Spinal cord (tissue), 10 donors: ENCODE results near the gene OSBP. TPM values are rescaled to one million over a fixed set of nuclear protein-coding genes. Genes with fewer than 3 reads are reported as not detected.

Experiments
- DNase-seq, 6 donors: peaks; one replicate each; pipeline versions ENCODE4 v3.0.0 to v3.0.0-alpha.2; 2013 to 2015; ENCODE audit warnings: low spot score in 6 of 6, low read depth in 4 of 6
- H3K27ac ChIP-seq: one replicate; pipeline ENCODE4 v1.5.1; 2013; ENCODE audit warnings: low read depth, low read length, control low read depth
- H3K27me3 ChIP-seq: one replicate; pipeline ENCODE4 v1.6.1; 2013; ENCODE audit warnings: low read length; ENCODE audit not compliant: control insufficient read depth, insufficient read depth
- H3K36me3 ChIP-seq: one replicate; pipeline ENCODE4 v1.6.1; 2013; ENCODE audit warnings: low read length; ENCODE audit not compliant: control insufficient read depth, insufficient read depth
- H3K4me1 ChIP-seq: one replicate; pipeline ENCODE4 v1.6.1; 2013; ENCODE audit warnings: low read length; ENCODE audit not compliant: control insufficient read depth, insufficient read depth
- H3K4me3 ChIP-seq: one replicate; pipeline ENCODE4 v1.5.1; 2013; ENCODE audit warnings: low read depth, low read length, control low read depth
- H3K9me3 ChIP-seq: one replicate; pipeline ENCODE4 v1.6.1; 2013; ENCODE audit warnings: low read length; ENCODE audit not compliant: control insufficient read depth, insufficient read depth
- WGBS: methylation state at CpG from one replicate; pipeline ENCODE4 v1.1.5; 2013; ENCODE audit warnings: missing lambda C conversion rate; ENCODE audit not compliant: insufficient coverage; 5-methylcytosine and 5-hydroxymethylcytosine counted together
- polyA plus RNA-seq, 2 donors: library from polyadenylated mRNA; unstranded; fragments of 120-200 nt; gene quantifications; one replicate each; pipeline ENCODE4 v1.2.1, GENCODE V29; 2013; ENCODE audit not compliant: insufficient read length in 2 of 2
- total RNA-seq, 2 donors: library from RNA; depleted of rRNA in 1 of 2; stranded (reverse); fragments of 120-200 nt in 1 of 2; fragments of >200 nt in 1 of 2; gene quantifications; one replicate each; pipeline versions ENCODE4 v1.2.3 to v1.2.4, GENCODE V29; 2013 to 2014
- donor health status: healthy.

Gene OSBP
- total and polyA plus RNA-seq, 4 donors: 28.6 to 42.6 (median 34.6) TPM

- peaks cover 24% of the 10 kb centered on the region for H3K4me1 ChIP-seq
- H3K36me3 ChIP-seq: no peaks in the 10 kb centered on the region
- H3K27me3 ChIP-seq: no peaks in the 10 kb centered on the region
- WGBS: 17% methylated on average over 8 of the region's 13 CpGs
- H3K4me3 ChIP-seq: peak overlapping the region; percentile 10
- H3K9me3 ChIP-seq: no peaks in the 10 kb centered on the region
- DNase-seq: peak in 1 of 6 donors; percentile 41
- no peak overlapping the region for H3K27ac ChIP-seq
Observed at GRCh38 chr11:59556917-59557348, 58.6 kb downstream of the OSBP start.

DNA sequence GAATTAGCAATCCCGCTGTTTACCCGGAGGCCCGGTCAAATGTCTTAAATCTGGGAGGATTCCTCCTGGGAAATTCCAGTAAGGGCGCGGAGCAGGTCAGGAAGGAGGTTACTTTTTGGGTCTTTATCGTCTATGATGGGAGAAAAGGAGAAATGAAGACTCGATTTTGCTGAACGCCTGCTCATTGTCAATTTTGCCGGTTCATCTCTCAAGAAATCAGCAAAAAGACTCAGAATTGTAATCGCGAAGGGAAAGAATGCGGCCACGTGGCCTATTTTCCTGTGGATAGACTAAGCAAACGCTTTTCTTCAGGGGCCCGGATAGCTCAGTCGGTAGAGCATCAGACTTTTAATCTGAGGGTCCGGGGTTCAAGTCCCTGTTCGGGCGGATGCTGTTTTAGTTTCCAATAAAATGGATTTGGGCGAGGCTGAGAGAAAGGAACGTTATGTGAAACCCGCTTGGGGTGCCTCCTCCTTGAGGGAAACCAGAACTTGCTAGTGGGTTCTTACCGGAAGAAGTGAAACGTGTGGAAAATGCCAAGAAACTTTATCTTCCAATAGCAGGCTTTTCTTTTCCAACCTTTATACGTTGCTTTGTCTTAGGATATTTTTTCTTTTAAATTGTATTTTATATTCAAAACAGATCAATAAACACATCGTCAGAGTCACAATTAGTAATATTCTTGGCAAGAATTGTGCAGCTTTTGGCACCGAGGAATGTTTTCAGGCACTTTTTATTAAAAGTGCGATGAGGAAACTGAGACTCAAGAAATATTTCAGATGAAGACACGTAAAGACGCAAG lies 59.3 kb downstream of the OSBP start:
- Histone ChIP-seq H3K4me1 (peaks cover 22% of the 10 kb centered on the region), H3K4me3 (peak overlapping the region; percentile 58), H3K9me3 (no peaks in the 10 kb centered on the region), H3K36me3 (no peaks in the 10 kb centered on the region), H3K27me3 (no peaks in the 10 kb centered on the region), H3K27ac (peak overlapping the region; percentile 81)
- peak in 2 of 6 donors; percentile 91 to 95 for DNase-seq
- 3% methylated on average over 24 of the region's 30 CpGs for WGBS

DNA sequence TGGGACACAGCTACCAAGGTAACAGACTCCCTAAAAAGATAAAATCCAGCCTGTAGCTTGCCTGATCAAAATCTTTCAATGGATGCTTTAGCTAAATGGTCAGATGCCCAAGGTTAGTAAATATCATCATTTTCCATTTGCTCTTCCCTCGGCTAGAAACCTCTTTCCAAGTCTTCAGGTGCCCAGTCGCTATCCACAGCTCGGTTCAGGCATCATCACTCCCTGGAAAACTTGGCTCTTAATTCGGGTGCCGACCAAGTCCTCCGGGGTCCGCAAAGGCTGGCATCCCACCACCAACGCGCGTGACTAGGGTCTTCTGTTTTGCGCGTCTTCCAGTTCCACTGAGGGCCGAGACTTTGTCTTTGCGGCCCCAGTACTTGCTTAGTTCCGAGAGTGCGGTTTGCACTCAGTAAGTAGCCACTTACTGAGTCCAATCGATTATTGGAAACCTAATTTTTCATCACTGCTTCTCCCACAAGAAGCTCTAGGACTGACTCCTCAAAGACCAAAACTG lies 59.9 kb downstream of the OSBP start:
- Histone ChIP-seq H3K4me1 (peaks cover 21% of the 10 kb centered on the region), H3K4me3 (peak overlapping the region; percentile 58), H3K9me3 (no peaks in the 10 kb centered on the region), H3K36me3 (no peaks in the 10 kb centered on the region), H3K27ac (peak overlapping the region; percentile 81), H3K27me3 (no peaks in the 10 kb centered on the region)
- 4% methylated on average over 17 of the region's 17 CpGs for WGBS
- no peak for DNase-seq

- H3K27me3 ChIP-seq: no peaks in the 10 kb centered on the region
- H3K36me3 ChIP-seq: no peaks in the 10 kb centered on the region
- H3K9me3 ChIP-seq: no peaks in the 10 kb centered on the region
- no peak for DNase-seq
- no peak overlapping the region for H3K4me3 ChIP-seq
- no peak overlapping the region for H3K27ac ChIP-seq
- 89% methylated on average over 12 of the region's 21 CpGs for WGBS
- H3K4me1 ChIP-seq: peaks cover 23% of the 10 kb centered on the region
Observed at GRCh38 chr11:59553323-59553722, 62.3 kb downstream of the OSBP start.

DNA sequence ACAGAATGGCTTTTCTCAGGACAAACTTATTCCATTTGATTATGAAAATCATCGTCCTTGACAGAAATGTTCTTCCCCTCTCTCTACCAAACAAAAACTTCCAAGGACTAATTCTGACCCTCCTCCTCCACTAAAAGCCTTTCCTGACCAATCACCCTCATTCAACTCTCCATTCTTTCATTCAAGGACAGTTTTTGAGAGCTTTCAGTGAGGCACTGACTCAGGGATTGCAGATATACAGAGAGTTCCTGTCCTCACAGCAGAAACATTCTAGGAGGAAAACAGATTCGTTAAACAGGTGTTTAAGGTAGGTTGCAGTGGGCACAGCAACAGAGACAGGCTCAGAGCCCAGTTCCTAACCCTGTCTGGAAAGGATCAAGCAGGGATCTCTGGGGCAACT lies 62.7 kb downstream of the OSBP start:
- no peak for DNase-seq
- no peaks in the 10 kb centered on the region for H3K9me3 ChIP-seq
- H3K27ac ChIP-seq: no peak overlapping the region
- H3K4me3 ChIP-seq: no peak overlapping the region
- WGBS: 74% methylated on average over 2 of the region's 2 CpGs
- H3K27me3 ChIP-seq: no peaks in the 10 kb centered on the region
- peaks cover 23% of the 10 kb centered on the region for H3K4me1 ChIP-seq
- no peaks in the 10 kb centered on the region for H3K36me3 ChIP-seq

DNA sequence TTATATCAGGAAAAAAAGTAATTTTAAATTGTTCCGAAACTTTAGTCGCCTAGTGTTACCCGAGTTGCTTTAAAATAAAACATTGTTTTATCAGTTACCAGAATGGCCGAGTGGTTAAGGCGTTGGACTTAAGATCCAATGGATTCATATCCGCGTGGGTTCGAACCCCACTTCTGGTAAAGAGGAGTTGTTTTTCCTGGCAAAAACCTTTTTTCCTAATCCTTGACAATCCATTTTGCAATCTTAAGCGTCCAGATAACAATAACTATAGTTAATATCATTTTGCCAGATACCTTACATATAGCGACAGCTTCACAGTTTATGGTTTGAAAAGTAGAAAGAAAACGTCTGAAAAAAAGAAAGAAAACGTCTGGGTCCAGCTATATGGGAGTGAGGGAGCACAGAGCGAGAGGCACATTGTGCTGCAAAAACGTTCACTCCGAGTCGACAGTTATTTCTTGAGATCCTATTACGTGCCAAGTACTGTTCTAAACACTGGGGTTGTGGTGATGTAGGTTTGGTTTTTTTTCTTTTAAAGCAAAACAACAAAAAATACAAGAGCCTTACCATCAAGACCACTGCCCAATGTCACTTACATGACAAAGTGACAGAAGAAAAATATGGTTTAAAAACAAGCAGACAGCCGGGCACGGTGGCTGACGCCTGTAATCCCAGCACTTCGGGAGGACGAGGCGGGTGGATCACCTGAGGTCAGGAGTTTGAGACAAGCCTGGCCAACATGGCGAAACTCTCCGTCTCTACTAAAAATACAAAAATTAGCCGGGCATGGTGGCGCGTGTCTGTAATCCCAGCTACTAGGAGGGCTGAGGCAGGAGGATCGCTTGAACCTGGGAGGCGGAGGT lies 63.7 kb downstream of the OSBP start:
- Histone ChIP-seq H3K36me3 (no peaks in the 10 kb centered on the region), H3K27ac (peak overlapping the region; percentile 93), H3K4me3 (peak overlapping the region; percentile 76), H3K9me3 (no peaks in the 10 kb centered on the region), H3K27me3 (no peaks in the 10 kb centered on the region), H3K4me1 (peaks cover 16% of the 10 kb centered on the region)
- DNase-seq: peak in 3 of 6 donors; percentile 74 to 91 (median 86)
- WGBS: 23% methylated on average over 5 of the region's 30 CpGs

DNA sequence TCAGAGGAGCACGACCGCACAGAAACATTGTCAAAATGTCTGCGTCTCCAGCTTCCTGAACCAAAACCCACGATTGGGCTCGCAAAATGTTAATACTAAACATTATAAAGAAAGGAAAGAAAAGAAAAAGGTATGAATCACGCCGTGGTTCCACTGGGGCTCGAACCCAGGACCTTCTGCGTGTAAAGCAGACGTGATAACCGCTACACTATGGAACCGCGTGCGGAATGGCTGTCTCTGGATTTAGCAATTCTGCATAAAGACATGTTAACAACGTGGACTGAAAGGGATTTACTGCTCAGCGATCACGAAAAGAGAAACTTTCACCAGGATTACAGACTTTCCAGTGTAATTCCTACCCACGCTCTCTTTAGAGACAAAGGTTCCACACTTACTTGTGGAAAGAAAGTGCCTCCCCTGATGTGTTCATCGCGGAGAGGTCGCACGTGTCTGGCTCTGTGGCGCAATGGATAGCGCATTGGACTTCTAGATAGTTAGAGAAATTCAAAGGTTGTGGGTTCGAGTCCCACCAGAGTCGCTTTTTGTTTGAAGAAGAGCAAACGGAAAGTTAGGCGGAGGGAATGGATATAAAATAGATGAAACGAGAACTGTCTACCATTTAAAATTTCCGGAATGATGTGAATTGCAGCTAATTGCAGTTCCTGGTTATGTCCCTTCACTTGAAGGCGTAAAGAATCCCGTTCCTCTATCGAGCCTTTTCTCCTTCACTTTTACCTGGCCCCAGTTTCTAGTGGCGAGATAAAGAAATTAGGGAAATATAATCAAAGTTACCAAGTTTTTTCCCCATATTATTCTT lies 64.5 kb downstream of the OSBP start:
- no peaks in the 10 kb centered on the region for H3K27me3 ChIP-seq
- DNase-seq: peak in 5 of 6 donors; percentile 76 to 97 (median 85)
- H3K9me3 ChIP-seq: no peaks in the 10 kb centered on the region
- peaks cover 16% of the 10 kb centered on the region for H3K4me1 ChIP-seq
- H3K27ac ChIP-seq: peak overlapping the region; percentile 93
- H3K4me3 ChIP-seq: peak overlapping the region; percentile 76
- H3K36me3 ChIP-seq: no peaks in the 10 kb centered on the region
- WGBS: 0% methylated on average over 25 of the region's 34 CpGs

GRCh38 chr11:59550368-59550841 lies 65.2 kb downstream of the OSBP start:
- H3K36me3 ChIP-seq: no peaks in the 10 kb centered on the region
- no peaks in the 10 kb centered on the region for H3K9me3 ChIP-seq
- H3K4me1 ChIP-seq: peaks cover 12% of the 10 kb centered on the region
- H3K4me3 ChIP-seq: peak overlapping the region; percentile 76
- 0% methylated on average over 24 of the region's 31 CpGs for WGBS
- peak in 3 of 6 donors; percentile 74 to 97 (median 94) for DNase-seq
- H3K27me3 ChIP-seq: no peaks in the 10 kb centered on the region
- H3K27ac ChIP-seq: peak overlapping the region; percentile 93

DNA sequence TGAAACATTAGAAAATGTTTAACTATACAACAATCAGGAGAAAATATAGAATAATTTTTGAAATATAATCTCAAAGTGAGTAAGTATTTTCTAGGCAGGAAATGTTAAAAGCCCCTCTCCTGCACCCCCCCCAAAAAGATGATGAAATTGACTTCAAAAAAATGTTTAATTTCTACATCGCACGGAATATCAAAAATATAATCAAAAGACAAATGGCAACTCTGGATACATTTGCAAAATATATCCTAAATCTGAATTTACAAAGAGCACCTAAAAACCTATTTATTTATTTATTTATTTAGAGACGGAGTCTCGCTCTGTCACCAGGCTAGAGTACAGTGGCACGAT lies 67.3 kb downstream of the OSBP start:
- H3K9me3 ChIP-seq: no peaks in the 10 kb centered on the region
- H3K4me1 ChIP-seq: peaks cover 12% of the 10 kb centered on the region
- no peaks in the 10 kb centered on the region for H3K27me3 ChIP-seq
- no peak overlapping the region for H3K4me3 ChIP-seq
- no peak for DNase-seq
- H3K27ac ChIP-seq: no peak overlapping the region
- H3K36me3 ChIP-seq: no peaks in the 10 kb centered on the region
- WGBS: no CpG with 5 or more reads among the region's 5 CpGs
